Smooth muscle cell (in vitro differentiated cells): Measurements from ENCODE around the gene PDE4B. TPM values are rescaled to one million over a fixed set of nuclear protein-coding genes. Genes with fewer than 3 reads are reported as not detected.

ENCODE experiments used
- DNase-seq: peaks from one replicate; lab custom pipeline; 2025; ENCODE audit not compliant: unreplicated experiment; lab: John Stamatoyannopoulos, UW
- H2AFZ ChIP-seq: fragments of 200-600 bp; sonication (generic); 2 replicates; pipeline ENCODE4 v1.6.0; 2016; ENCODE audit warnings: antibody characterized with exemption, low read depth, mild to moderate bottlenecking
- H3F3A ChIP-seq: fragments of 200-600 bp; sonication (generic); 2 replicates; pipeline ENCODE4 v1.6.0; 2017; ENCODE audit warnings: antibody characterized with exemption, low read depth
- H3K27ac ChIP-seq: fragments of 200-600 bp; sonication (generic); 2 replicates; pipeline ENCODE4 v1.5.1; 2016; ENCODE audit warnings: low read depth, mild to moderate bottlenecking
- H3K27me3 ChIP-seq: fragments of 200-600 bp; sonication (generic); 2 replicates; pipeline ENCODE4 v1.6.1; 2016; ENCODE audit warnings: low read depth, mild to moderate bottlenecking
- H3K36me3 ChIP-seq: fragments of 200-600 bp; sonication (generic); 2 replicates; pipeline ENCODE4 v1.5.1; 2016; ENCODE audit warnings: low read depth
- H3K4me1 ChIP-seq: fragments of 200-600 bp; sonication (generic); 2 replicates; pipeline ENCODE4 v1.5.1; 2016; ENCODE audit warnings: low read depth
- H3K4me2 ChIP-seq: fragments of 200-600 bp; sonication (generic); 2 replicates; pipeline ENCODE4 v1.6.0; 2016; ENCODE audit warnings: mild to moderate bottlenecking
- H3K4me3 ChIP-seq: fragments of 200-600 bp; sonication (generic); 2 replicates; pipeline ENCODE4 v1.5.1; 2016; ENCODE audit warnings: mild to moderate bottlenecking
- H3K79me2 ChIP-seq: fragments of 200-600 bp; sonication (generic); 2 replicates; pipeline ENCODE4 v1.6.0; 2016; ENCODE audit warnings: low read depth, mild to moderate bottlenecking
- H3K9ac ChIP-seq: fragments of 200-600 bp; sonication (generic); 2 replicates; pipeline ENCODE4 v1.6.0; 2016; ENCODE audit warnings: low read depth
- H3K9me3 ChIP-seq: fragments of 200-600 bp; sonication (generic); replicated peaks from 2 replicates; pipeline ENCODE4 v1.5.1; 2016; ENCODE audit warnings: low read depth
- H4K20me1 ChIP-seq: fragments of 200-600 bp; sonication (generic); 2 replicates; pipeline ENCODE4 v1.6.0; 2016; ENCODE audit warnings: low read depth
- CTCF ChIP-seq: fragments of 200-600 bp; sonication (generic); IDR thresholded peaks from 2 replicates; pipeline ENCODE4 v1.5.1; 2017; ENCODE audit warnings: borderline replicate concordance, mild to moderate bottlenecking, antibody characterized with exemption; ENCODE audit not compliant: insufficient read depth, poor library complexity, severe bottlenecking
- WGBS: methylation state at CpG from one replicate; pipeline ENCODE4 v1.1.7; 2016; ENCODE audit warnings: low lambda C conversion rate; 5-methylcytosine and 5-hydroxymethylcytosine counted together
- polyA plus RNA-seq: library from polyadenylated mRNA; unstranded; fragments of >200 nt; fragmentation: Nextera tagmentation; extraction: Ambion mirVana; gene quantifications from 2 replicates; pipeline ENCODE4 v1.2.1, GENCODE V29; 2016
- total RNA-seq: library from RNA; depleted of rRNA; stranded (reverse); fragments of >200 nt; gene quantifications from 2 replicates; pipeline ENCODE4 v1.2.3, GENCODE V29; 2014

PDE4B gene
- total and polyA plus RNA-seq, 2 experiments from 2014 or later: 18.5 to 24.8 TPM

GRCh38 chr1:66302184-66302742 lies 509.6 kb downstream of the PDE4B start:
- no peak for DNase-seq
- Histone ChIP-seq H3K9me3 (no peaks in the 10 kb centered on the region), H4K20me1 (no peaks in the 10 kb centered on the region), H3K4me1 (no peaks in the 10 kb centered on the region), H3K36me3 (no peaks in the 10 kb centered on the region), H2AFZ (peak overlapping the region; percentile 91), H3K27me3 (no peaks in the 10 kb centered on the region), H3K27ac (no peak overlapping the region), H3K4me2 (peak overlapping the region; percentile 77), H3K79me2 (no peaks in the 10 kb centered on the region), H3K9ac (no peak overlapping the region), H3K4me3 (no peak overlapping the region), H3F3A (no peaks in the 10 kb centered on the region)
- TF ChIP-seq CTCF: no peak
- WGBS: 94% methylated on average over 3 of the region's 3 CpGs

- no peak for TF ChIP-seq CTCF
- Histone ChIP-seq H2AFZ (no peak overlapping the region), H3K4me3 (no peak overlapping the region), H3K79me2 (no peaks in the 10 kb centered on the region), H3K27ac (no peak overlapping the region), H3F3A (no peaks in the 10 kb centered on the region), H3K27me3 (no peaks in the 10 kb centered on the region), H3K9me3 (no peaks in the 10 kb centered on the region), H3K4me1 (no peaks in the 10 kb centered on the region), H3K36me3 (no peaks in the 10 kb centered on the region), H4K20me1 (no peaks in the 10 kb centered on the region), H3K9ac (no peak overlapping the region), H3K4me2 (no peak overlapping the region)
- no peak for DNase-seq
- 92% methylated on average over 1 of the region's 1 CpG for WGBS
These were observed 510.1 kb downstream of the PDE4B start for GRCh38 chr1:66302815-66303214.

DNA sequence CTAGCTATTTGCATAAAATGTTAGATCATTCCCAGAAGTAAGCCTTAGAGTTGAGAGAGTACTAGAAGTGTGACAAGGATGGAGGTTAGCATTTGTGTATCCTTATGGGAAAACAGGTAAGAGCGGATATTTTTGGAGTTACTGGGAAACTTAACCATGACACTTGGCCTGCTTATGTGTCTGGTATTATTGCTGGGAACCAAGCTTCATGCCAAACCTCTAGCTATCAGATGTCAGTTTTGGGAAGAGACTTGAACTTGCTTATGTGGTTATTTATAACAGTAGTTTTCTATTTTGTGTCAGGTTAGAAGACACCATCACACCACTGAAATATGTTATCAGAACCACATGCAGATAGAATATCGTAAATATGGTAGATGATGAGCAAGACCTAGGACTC lies 511.0 kb downstream of the PDE4B start:
- DNase-seq: no peak
- no peak overlapping the region for H3K27ac ChIP-seq
- no peak for TF ChIP-seq CTCF
- H3K9ac ChIP-seq: no peak overlapping the region
- no peak overlapping the region for H3K4me2 ChIP-seq
- H3K36me3 ChIP-seq: no peaks in the 10 kb centered on the region
- H3F3A ChIP-seq: no peaks in the 10 kb centered on the region
- H2AFZ ChIP-seq: no peak overlapping the region
- no peaks in the 10 kb centered on the region for H3K9me3 ChIP-seq
- H3K4me3 ChIP-seq: no peak overlapping the region
- no peaks in the 10 kb centered on the region for H3K27me3 ChIP-seq
- H4K20me1 ChIP-seq: no peaks in the 10 kb centered on the region
- WGBS: 95% methylated on average over 2 of the region's 2 CpGs
- no peaks in the 10 kb centered on the region for H3K79me2 ChIP-seq
- H3K4me1 ChIP-seq: no peaks in the 10 kb centered on the region

DNA sequence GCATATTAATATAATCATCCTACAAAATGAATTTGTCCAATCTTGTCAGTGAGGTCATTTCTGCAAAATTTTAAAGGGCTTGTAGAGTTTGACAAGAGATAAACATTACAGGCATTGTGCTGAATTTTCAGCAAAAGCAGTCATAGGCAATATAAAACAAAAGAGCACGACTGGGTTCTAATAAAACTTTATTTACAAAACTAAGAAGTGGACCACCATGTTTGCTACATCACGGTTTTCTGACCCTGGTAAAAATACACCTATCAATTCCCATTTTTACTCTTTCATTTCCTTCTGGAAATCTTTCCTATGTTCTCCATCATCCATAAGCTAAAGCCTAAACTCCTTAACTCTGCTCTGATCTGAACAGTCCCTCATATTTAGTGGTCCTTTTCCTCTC lies 511.4 kb downstream of the PDE4B start:
- Histone ChIP-seq H3K4me1 (no peaks in the 10 kb centered on the region), H3K79me2 (no peaks in the 10 kb centered on the region), H2AFZ (no peak overlapping the region), H3K27ac (no peak overlapping the region), H3K4me2 (no peak overlapping the region), H3K4me3 (no peak overlapping the region), H3K9me3 (no peaks in the 10 kb centered on the region), H3K27me3 (no peaks in the 10 kb centered on the region), H3K9ac (no peak overlapping the region), H4K20me1 (no peaks in the 10 kb centered on the region), H3K36me3 (no peaks in the 10 kb centered on the region), H3F3A (no peaks in the 10 kb centered on the region)
- 91% methylated on average over 2 of the region's 2 CpGs for WGBS
- TF ChIP-seq CTCF: no peak
- no peak for DNase-seq
